Right atrium auricular region (tissue), 2 donors: ENCODE measurements around the gene RTN1. TPM values are rescaled to one million over a fixed set of nuclear protein-coding genes. Genes with fewer than 3 reads are reported as not detected.

Experiments
- DNase-seq: peaks from one replicate; pipeline ENCODE4 v3.0.0-alpha.2; 2019; ENCODE audit warnings: low spot score
- H3K27ac ChIP-seq, 2 donors: fragments of 200-600 bp; sonication (generic); 1 replicate in 1 of 2; 2 replicates in 1 of 2; pipeline ENCODE4 v1.5.1; 2016 to 2019
- H3K27me3 ChIP-seq, 2 donors: fragments of 200-600 bp; sonication (generic); one replicate each; pipeline versions ENCODE4 v1.5.1 to v1.6.0; 2017 to 2019
- H3K36me3 ChIP-seq: fragments of 200-600 bp; sonication (generic); one replicate; pipeline ENCODE4 v1.5.1; 2016
- H3K4me1 ChIP-seq, 2 donors: fragments of 200-600 bp; sonication (generic); one replicate each; pipeline versions ENCODE4 v1.5.1 to v1.6.0; 2017 to 2019
- H3K4me3 ChIP-seq, 2 donors: fragments of 200-600 bp; sonication (generic); 1 replicate in 1 of 2; 2 replicates in 1 of 2; pipeline ENCODE4 v1.5.1; 2017 to 2019; ENCODE audit warnings: mild to moderate bottlenecking in 1 of 2, moderate library complexity in 1 of 2
- H3K9me3 ChIP-seq, 2 donors: fragments of 200-600 bp; sonication (generic); one replicate each; pipeline ENCODE4 v1.5.1; 2019
- total RNA-seq, 2 donors: library from RNA; depleted of rRNA; stranded (reverse); fragments of >200 nt; gene quantifications; one replicate each; pipeline ENCODE4 v1.1.0, GENCODE V29; 2016
- TF ChIP-seq, protein P1 (sequence below), 2 donors: fragments of 200-600 bp; sonication (generic); IDR thresholded peaks; one replicate each; pipeline ENCODE4 v1.5.1; 2019; ENCODE audit warnings: antibody characterized with exemption in 2 of 2

Gene RTN1
- total RNA-seq, 2 donors from 2014 or later = 1.3 to 2.7 TPM

DNA sequence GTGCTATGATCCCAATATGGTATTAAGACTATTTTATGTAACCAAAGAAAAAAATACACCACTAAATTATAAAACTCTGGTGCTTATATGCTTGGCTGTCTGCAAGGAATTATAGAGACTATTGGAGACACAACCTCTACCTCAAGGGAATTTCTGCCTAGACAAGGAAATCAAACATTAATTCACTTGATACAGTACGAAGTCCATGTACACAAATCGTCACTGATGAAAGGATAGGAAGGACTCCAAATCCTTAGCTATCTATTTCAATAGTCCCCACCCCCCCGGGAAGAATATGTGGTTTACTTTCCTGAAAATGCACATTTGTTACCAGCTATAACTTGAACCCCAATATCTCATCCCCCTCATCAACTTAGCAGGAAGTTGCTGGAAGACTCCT, 21.9 kb downstream of the RTN1 start:
- no peak overlapping the region for H3K4me3 ChIP-seq
- no peaks in the 10 kb centered on the region for H3K9me3 ChIP-seq
- no peak overlapping the region for H3K27ac ChIP-seq
- TF ChIP-seq, protein P1, sequence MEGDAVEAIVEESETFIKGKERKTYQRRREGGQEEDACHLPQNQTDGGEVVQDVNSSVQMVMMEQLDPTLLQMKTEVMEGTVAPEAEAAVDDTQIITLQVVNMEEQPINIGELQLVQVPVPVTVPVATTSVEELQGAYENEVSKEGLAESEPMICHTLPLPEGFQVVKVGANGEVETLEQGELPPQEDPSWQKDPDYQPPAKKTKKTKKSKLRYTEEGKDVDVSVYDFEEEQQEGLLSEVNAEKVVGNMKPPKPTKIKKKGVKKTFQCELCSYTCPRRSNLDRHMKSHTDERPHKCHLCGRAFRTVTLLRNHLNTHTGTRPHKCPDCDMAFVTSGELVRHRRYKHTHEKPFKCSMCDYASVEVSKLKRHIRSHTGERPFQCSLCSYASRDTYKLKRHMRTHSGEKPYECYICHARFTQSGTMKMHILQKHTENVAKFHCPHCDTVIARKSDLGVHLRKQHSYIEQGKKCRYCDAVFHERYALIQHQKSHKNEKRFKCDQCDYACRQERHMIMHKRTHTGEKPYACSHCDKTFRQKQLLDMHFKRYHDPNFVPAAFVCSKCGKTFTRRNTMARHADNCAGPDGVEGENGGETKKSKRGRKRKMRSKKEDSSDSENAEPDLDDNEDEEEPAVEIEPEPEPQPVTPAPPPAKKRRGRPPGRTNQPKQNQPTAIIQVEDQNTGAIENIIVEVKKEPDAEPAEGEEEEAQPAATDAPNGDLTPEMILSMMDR (IDR thresholded peaks at IDR 0.05) = no peak
- H3K27me3 ChIP-seq = no peaks in the 10 kb centered on the region
- no peaks in the 10 kb centered on the region for H3K36me3 ChIP-seq
- no peak for DNase-seq
- no peaks in the 10 kb centered on the region for H3K4me1 ChIP-seq

DNA sequence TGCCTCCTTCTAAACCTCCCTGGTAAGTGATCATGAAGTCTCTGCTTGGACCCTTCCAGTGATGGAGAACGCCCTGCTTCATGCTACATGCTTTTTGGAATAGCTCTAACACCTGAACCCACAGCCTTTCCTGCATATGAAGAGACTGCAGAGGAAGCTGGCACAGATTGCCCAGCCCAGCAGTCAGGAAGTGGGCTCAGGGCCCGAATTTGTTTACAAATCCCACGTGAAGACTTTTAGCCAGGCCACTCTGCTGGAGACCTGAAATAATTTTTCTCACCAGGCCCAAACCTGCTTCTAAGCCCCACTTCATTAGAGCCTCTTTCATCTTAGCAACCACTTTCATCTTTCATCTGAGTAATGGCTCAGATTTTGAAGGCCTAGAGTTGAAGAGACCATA, 22.9 kb downstream of the RTN1 start:
- TF ChIP-seq, protein P1 (IDR thresholded peaks at IDR 0.05) = no peak
- no peak for DNase-seq

DNA sequence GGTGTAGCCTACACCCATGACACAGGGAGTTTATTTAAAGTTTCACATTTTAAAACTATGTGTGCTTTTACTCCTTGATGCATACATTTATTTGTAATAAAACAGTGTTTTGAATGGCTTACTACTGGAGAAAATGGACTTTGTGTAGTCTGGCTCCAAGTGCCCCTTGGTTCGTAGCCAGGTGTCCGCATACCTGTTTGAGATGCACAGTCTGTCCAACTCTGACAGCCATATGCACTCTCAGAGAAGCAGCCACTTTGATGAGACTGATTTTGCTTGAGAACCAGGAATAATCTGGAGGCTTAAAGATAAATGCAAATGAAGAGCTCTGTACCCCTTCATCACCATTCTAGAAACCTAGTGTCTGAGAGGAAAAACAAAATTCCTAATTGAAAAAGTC, 24.0 kb downstream of the RTN1 start:
- TF ChIP-seq, protein P1 (IDR thresholded peaks at IDR 0.05) = no peak
- Histone ChIP-seq H3K36me3 (no peaks in the 10 kb centered on the region), H3K27me3 (no peaks in the 10 kb centered on the region), H3K4me3 (no peak overlapping the region), H3K27ac (no peak overlapping the region), H3K9me3 (no peaks in the 10 kb centered on the region), H3K4me1 (no peaks in the 10 kb centered on the region)
- DNase-seq = no peak

More for the DNA sequence above, 22.9 kb downstream of the RTN1 start:
- H3K4me3 ChIP-seq = no peak overlapping the region
- H3K27ac ChIP-seq = no peak overlapping the region
- H3K4me1 ChIP-seq = no peaks in the 10 kb centered on the region
- no peaks in the 10 kb centered on the region for H3K36me3 ChIP-seq
- H3K27me3 ChIP-seq = no peaks in the 10 kb centered on the region
- no peaks in the 10 kb centered on the region for H3K9me3 ChIP-seq

DNA sequence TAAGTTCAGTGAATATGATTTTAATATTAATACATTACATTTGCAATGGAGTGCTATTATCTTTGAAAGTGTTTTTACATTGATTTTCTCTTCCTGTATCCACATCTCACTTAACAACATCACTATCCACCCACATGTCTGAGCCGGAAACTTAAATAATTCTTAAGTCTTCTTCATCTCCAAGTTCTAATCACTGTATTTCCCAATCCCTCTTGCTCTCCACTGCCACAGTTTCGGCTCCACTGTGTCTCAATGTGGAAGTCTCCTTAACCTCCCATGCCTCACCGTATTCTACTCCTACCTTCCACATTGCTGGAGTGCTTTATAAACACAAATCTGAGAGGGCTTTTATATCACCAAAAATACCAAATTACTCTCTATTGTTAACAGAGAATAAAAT, 25.3 kb downstream of the RTN1 start:
- DNase-seq = no peak
- H3K36me3 ChIP-seq = no peaks in the 10 kb centered on the region
- no peak overlapping the region for H3K4me3 ChIP-seq
- H3K27ac ChIP-seq = no peak overlapping the region
- no peaks in the 10 kb centered on the region for H3K9me3 ChIP-seq
- H3K27me3 ChIP-seq = no peaks in the 10 kb centered on the region
- TF ChIP-seq, protein P1 (IDR thresholded peaks at IDR 0.05) = no peak
- no peaks in the 10 kb centered on the region for H3K4me1 ChIP-seq

DNA sequence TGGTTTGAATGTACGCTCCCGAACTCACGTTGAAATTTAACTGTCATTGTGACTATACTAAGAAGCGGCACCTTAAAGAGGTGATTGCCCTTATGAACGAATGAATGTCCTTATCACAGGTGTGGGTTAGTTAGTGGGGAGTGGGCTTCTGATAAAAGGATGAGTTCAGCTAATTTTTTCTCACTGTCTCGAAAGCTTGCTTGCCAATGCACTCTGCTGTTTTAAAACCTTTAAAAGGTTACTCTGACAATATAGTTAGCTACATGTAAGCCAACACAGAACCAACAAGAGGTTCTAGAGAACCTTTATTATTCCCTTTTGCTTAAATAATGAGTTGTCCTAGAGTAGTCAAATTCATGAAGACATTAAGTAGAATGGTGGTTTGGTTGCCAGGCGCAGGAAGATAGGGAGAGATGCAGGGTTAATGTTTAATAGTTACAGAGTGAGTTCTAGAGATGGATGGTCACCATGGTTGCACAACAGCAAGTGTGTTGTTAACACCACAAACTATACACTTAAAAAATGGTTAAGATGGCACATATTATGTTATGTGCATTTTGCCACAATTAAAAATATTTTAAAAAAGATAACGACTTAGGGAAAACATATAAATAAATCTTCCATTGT, 26.3 kb downstream of the RTN1 start:
- no peaks in the 10 kb centered on the region for H3K27me3 ChIP-seq
- DNase-seq = no peak
- no peak overlapping the region for H3K27ac ChIP-seq
- no peaks in the 10 kb centered on the region for H3K36me3 ChIP-seq
- H3K4me3 ChIP-seq = no peak overlapping the region
- H3K4me1 ChIP-seq = no peaks in the 10 kb centered on the region
- TF ChIP-seq, protein P1 (IDR thresholded peaks at IDR 0.05) = no peak
- no peaks in the 10 kb centered on the region for H3K9me3 ChIP-seq

DNA sequence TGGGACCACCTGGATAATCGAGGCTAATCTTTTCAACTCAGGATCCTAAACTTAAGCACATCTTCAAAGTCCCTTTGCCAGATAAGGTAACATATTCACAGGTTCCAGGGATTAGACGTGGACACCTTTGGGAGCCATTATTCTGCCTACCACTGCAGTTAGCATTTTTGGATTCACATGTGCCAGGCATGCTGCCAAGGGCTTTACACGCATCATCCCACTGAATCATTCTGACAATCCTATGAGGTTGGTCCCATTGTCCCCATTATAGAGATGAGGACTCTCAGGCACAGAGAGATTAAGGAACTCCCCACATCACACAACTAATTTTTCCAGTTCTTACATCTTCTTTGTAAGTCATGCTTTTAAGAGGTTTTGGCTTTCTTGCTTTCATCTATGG, 34.5 kb downstream of the RTN1 start:
- Histone ChIP-seq H3K4me3 (no peak overlapping the region), H3K36me3 (no peaks in the 10 kb centered on the region), H3K27ac (no peak overlapping the region), H3K4me1 (no peaks in the 10 kb centered on the region), H3K9me3 (no peaks in the 10 kb centered on the region), H3K27me3 (no peaks in the 10 kb centered on the region)
- TF ChIP-seq, protein P1 (IDR thresholded peaks at IDR 0.05) = no peak
- no peak for DNase-seq
